Gastroesophageal sphincter (tissue), 3 donors: ENCODE data around the gene USP32.

Experiments
- CTCF ChIP-seq, 4 experiments: fragments of 200-600 bp in 2 of 4; fragments of 450-650 bp in 2 of 4; sonication (generic) in 1 of 4; IDR thresholded peaks; one replicate each; pipeline ENCODE4 v1.5.1; 2017 to 2019; ENCODE audit warnings: antibody characterized with exemption in 4 of 4, mild to moderate bottlenecking in 2 of 4, moderate library complexity in 2 of 4
- EP300 ChIP-seq: sonication (generic); formaldehyde crosslinking; IDR thresholded peaks from one replicate; pipeline ENCODE4 v1.6.1; 2017; ENCODE audit warnings: antibody characterized with exemption, mild to moderate bottlenecking
- POLR2AphosphoS5 ChIP-seq: sonication (generic); formaldehyde crosslinking; IDR thresholded peaks from one replicate; pipeline ENCODE4 v1.6.1; 2017; ENCODE audit warnings: antibody characterized with exemption

GRCh38 chr17:60403962-60404361 lies 12.0 kb upstream of the USP32 start:
- TF ChIP-seq CTCF (IDR thresholded peaks at IDR 0.05) (no peak), EP300 (no peak), POLR2AphosphoS5 (no peak)
